ENCODE measurements around the gene PCYT2. TPM values are rescaled to one million over a fixed set of nuclear protein-coding genes. Genes with fewer than 3 reads are reported as not detected.

Gene PCYT2
- total RNA-seq, 2 experiments from 2014 or later, result 15.9 to 16.6 TPM

DNA sequence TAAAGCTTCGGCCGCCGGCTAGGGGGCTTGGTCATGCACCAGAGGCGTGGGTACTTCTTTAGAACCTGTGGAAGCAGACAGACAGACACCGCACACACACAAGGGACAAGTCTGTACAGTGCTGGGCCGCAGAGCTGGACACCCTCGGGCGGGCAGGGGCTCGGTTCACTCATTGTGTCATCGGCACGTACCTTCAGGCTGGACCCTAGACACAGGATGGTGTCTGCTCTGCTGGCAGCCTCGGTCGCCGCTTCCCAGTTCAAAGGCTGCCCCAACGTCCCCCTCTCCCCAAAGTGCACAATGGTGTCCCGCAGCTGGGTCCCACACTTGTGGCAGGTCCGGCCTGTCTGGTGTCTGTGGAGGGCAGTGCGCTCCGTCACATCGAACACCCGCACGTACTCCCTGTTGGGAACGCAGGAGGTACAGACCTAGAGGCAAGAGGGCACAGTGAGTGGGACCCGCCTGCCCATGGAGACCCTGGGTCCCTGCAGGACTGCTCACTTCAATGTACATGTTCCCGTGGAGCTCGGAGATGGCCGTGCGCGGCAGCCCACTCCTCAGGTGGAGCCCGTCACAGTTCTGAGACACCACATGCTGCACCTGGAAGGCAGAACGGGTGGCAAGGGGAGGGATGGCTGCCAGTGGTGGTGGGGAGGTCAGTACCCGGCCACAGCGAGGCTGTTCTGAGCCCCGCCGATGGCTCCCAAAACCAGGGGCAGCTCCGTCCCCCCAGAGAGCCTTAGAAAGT is 3.1 kb upstream of the PCYT2 start:
- peaks cover 43% of the 10 kb centered on the region for H3K4me1 Mint-ChIP-seq (ENCODE audit: low read depth)
- no peak overlapping the region for H3K4me3 Mint-ChIP-seq
- H3K9me3 Mint-ChIP-seq, result no peaks in the 10 kb centered on the region
- H3K27ac Mint-ChIP-seq, result no peak overlapping the region
- CTCF ChIA-PET, result interaction anchor here (0.6 to 0.7 kb wide), 2 partner anchors 76 to 84 kb away, joined by 3 to 4 read pairs; no protein-coding TSS in a partner anchor
- intact Hi-C loops (cut with micrococcal nuclease), result no loop called here
- H3K27me3 Mint-ChIP-seq (ENCODE audit: low read depth), result no peaks in the 10 kb centered on the region
- DNase-seq, result no peak
- H3K36me3 Mint-ChIP-seq (ENCODE audit: low read depth), result peaks cover 16% of the 10 kb centered on the region

DNA sequence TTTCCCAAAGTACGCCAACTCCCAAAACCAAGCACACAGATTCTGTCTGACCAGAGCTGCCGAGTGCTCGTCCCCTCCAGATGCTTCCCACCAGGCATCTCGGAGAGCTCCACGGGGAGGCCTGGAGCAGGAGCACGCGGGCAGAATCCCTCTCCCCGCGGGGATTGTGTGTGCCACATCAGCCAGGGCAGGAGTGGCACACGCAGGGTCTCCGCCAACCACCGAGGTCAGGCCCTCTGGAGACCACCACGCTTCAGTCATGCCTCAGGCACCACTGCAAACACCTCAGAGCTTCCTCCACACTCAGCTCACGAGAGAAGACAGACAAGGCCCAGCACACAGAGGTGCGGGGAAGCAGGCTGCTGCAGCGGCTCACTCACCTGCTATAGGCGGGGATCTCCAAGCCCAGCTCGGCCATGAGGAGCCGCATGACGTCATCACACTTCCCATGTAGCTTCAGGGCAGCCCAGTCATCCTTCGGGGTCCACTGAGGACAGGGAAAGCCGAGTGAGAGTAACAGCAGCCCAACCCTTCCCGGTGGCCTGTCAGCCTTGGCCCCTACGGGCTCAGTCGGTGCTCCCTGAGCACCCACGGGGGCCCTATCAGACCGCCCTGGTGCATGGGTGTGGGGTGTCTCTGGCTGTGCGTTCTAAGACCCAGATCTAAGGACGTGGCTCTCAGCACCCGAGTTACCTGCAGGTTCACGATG is 2.3 kb upstream of the PCYT2 start:
- Mint-ChIP-seq H3K4me3 (no peak overlapping the region), H3K27ac (no peak overlapping the region), H3K4me1 (ENCODE audit: low read depth) (peaks cover 39% of the 10 kb centered on the region), H3K9me3 (no peaks in the 10 kb centered on the region), H3K27me3 (ENCODE audit: low read depth) (no peaks in the 10 kb centered on the region), H3K36me3 (ENCODE audit: low read depth) (peaks cover 16% of the 10 kb centered on the region)
- CTCF ChIA-PET, result interaction anchor here (0.6 to 0.7 kb wide), 2 partner anchors 75 to 83 kb away, joined by 3 to 4 read pairs; no protein-coding TSS in a partner anchor
- no peak for DNase-seq
- intact Hi-C loops (cut with micrococcal nuclease), result no loop called here

DNA sequence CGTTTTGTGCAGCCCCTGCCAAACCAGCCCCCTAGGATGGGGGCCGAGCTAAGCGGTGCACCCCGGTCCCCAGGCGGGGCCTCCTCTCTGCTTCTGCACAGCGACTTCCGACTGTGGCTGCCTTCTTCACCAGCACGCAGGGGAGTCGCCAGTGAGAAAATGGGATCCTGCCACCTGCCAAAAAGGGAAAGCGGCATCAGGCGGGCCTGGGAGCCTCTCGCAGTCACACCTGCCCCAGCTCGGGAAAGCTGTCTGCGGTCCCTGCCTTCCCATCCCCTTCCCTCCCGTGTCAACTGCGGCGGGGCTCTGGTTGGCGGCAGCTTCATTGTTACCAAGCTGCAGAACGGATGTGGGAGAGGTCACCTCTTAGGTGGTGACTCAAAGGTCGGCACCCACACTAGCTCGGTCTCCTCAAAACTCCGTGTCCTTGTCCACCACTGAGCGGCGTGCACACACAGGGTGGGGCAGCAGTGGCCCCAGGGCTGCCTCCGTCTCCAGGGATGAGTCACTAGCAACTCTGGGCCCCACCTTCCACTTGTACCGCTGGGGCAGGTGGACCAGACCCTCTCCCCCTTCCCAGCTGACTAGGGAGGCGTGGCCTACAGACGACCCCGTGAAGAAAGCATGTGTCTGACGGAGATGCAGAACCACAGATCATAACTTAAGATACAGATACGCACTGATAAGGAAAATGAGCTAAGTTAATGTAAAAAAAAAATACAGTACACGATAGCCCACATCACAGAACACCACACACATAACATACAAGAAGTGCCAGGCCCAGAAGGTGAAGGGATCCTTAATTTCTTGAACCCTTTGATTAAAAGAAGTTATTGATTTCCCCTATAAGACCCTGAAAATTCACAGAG is 1.5 kb upstream of the PCYT2 start:
- peaks cover 32% of the 10 kb centered on the region for H3K4me1 Mint-ChIP-seq (ENCODE audit: low read depth)
- H3K4me3 Mint-ChIP-seq, result peak overlapping the region; percentile 24
- no peak for DNase-seq
- H3K27ac Mint-ChIP-seq, result no peak overlapping the region
- no peaks in the 10 kb centered on the region for H3K27me3 Mint-ChIP-seq (ENCODE audit: low read depth)
- no peaks in the 10 kb centered on the region for H3K9me3 Mint-ChIP-seq
- peaks cover 14% of the 10 kb centered on the region for H3K36me3 Mint-ChIP-seq (ENCODE audit: low read depth)
- CTCF ChIA-PET, result no interaction called here
- intact Hi-C loops (cut with micrococcal nuclease), result no loop called here

DNA sequence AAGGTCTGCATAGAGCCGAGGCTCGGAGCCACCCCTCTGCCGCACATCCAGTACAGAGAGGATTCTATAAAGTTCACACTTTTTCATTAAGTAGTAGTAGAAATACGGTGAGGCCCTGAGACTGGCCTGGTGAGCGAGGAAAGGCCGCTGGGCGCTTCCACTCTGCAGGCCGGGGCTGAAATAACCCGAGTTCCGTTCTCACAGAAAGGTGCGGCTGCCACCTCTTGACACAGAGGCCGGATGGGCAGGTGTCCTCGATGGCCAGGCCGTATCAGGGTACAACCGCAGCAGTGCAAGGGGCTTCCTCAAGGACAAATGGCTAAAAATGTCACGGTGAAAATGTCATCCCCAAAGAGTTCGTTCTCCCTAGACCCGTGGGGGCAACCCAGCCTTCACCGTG is 770 bp upstream of the PCYT2 start:
- Mint-ChIP-seq H3K27me3 (ENCODE audit: low read depth) (no peaks in the 10 kb centered on the region), H3K4me1 (ENCODE audit: low read depth) (peaks cover 27% of the 10 kb centered on the region), H3K27ac (no peak overlapping the region), H3K4me3 (peak overlapping the region; percentile 45), H3K36me3 (ENCODE audit: low read depth) (peaks cover 14% of the 10 kb centered on the region), H3K9me3 (no peaks in the 10 kb centered on the region)
- CTCF ChIA-PET, result no interaction called here
- intact Hi-C loops (cut with micrococcal nuclease), result loop anchor here (2.0 kb wide), 1 partner anchor 41 kb away; the partner anchor contains the start of gene ARHGDIA
- DNase-seq, result no peak

DNA sequence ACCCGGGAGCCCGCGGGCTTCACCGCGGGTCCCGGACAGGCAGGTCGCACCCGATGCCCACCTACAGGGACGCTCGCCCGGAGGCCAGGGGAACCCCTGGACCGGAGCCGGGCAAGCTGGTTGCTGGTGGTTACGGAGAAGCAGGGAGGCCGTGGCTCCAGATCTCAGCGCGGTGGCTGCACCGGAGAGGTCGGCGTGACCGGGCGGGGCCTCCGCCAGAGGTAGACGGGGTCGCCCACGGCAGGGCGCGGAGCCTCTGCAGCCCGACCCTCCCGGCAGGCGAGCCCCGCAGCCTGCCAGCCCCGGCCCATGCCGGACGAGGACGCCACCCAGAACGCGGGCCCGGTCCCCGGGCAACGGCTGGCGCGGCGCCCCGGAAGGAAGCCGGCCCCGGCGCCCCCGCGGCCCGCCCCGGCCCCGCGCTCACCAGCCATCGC is 341 bp downstream of the PCYT2 start:
- peaks cover 16% of the 10 kb centered on the region for H3K4me1 Mint-ChIP-seq (ENCODE audit: low read depth)
- DNase-seq, result no peak
- CTCF ChIA-PET, result interaction anchor here (0.6 kb wide), 1 partner anchor 235 kb away, joined by 3 read pairs; no protein-coding TSS in a partner anchor
- H3K27me3 Mint-ChIP-seq (ENCODE audit: low read depth), result no peaks in the 10 kb centered on the region
- H3K27ac Mint-ChIP-seq, result no peak overlapping the region
- peak overlapping the region; percentile 79 for H3K4me3 Mint-ChIP-seq
- intact Hi-C loops (cut with micrococcal nuclease), result loop anchor here (2.0 kb wide), 1 partner anchor 40 kb away; the partner anchor contains the start of gene ARHGDIA
- no peaks in the 10 kb centered on the region for H3K9me3 Mint-ChIP-seq
- H3K36me3 Mint-ChIP-seq (ENCODE audit: low read depth), result peaks cover 13% of the 10 kb centered on the region

DNA sequence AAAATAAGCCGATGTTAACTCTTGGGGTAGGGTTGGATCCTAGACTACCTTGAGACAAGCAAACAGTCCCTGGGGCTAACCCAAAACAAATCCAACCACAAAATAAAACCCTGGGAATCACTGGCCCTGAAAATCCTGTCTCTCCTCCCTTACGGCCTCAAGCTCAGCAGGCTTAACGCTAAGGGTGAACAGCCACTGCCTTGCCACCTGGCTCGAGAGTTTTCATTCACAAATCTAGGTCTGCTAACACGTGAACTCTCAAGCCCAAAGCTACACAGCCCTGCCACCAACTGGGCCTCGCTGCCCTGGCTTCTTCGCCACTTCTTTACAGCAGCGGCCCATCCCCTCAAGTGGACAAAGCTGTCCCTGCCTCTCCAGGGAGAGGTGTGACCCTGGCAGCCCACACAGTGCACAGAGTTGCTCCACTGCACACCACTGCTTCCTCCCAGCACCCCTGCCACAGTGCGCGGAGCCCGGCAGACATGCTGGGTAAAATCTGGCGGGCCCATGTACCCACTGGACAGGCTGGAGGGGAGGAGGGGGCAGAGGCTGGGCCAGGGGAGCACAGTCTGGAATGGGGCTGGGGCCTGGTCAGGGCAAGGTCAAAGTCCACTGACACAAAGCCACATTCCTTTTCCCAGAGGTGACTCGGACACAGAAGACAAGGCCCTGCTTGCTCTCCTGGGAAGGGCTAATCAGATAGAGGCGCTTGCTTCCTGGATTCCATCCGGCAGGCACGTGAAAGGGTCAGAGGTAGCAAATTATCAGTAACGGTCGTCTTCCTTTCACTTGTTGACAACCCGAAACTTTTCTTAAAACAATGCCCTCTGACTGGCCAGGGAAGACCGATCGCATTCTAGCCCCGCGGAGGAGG is 996 bp downstream of the PCYT2 start:
- CTCF ChIA-PET, result interaction anchor here (1.0 kb wide), 1 partner anchor 11 kb away, joined by 3 read pairs; no protein-coding TSS in a partner anchor

DNA sequence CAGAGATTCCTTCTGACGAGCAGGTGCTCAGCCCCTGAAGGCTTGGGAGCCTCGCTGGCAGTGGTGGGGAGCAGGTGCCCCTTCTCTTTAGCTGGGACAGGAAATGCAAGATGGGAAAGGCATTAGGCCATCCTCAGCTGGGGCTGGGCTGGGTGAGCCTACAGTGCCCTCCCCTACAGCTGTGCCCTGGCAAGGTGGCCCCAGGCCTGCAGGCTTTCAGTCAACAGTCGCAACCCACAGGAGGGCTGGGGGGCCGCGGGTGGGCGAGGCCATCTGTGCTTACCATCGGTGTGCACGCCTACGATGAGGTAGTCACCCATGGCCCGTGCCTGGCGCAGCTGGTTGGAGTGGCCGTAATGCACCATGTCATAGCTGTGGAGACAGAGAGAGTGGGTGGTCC is 2.0 kb downstream of the PCYT2 start:
- Mint-ChIP-seq H3K4me1 (ENCODE audit: low read depth) (peaks cover 14% of the 10 kb centered on the region), H3K27me3 (ENCODE audit: low read depth) (no peaks in the 10 kb centered on the region), H3K36me3 (ENCODE audit: low read depth) (peaks cover 7% of the 10 kb centered on the region), H3K9me3 (no peaks in the 10 kb centered on the region), H3K4me3 (peak overlapping the region; percentile 21), H3K27ac (no peak overlapping the region)
- CTCF ChIA-PET, result interaction anchor here (1.0 kb wide), 1 partner anchor 10 kb away, joined by 3 read pairs; no protein-coding TSS in a partner anchor
- intact Hi-C loops (cut with micrococcal nuclease), result no loop called here
- DNase-seq, result no peak

More for the DNA sequence above, 996 bp downstream of the PCYT2 start:
- peaks cover 10% of the 10 kb centered on the region for H3K36me3 Mint-ChIP-seq (ENCODE audit: low read depth)
- no peak overlapping the region for H3K27ac Mint-ChIP-seq
- no peak for DNase-seq
- peak overlapping the region; percentile 79 for H3K4me3 Mint-ChIP-seq
- peaks cover 14% of the 10 kb centered on the region for H3K4me1 Mint-ChIP-seq (ENCODE audit: low read depth)
- no peaks in the 10 kb centered on the region for H3K27me3 Mint-ChIP-seq (ENCODE audit: low read depth)
- intact Hi-C loops (cut with micrococcal nuclease), result loop anchor here (2.0 kb wide), 1 partner anchor 39 kb away; the partner anchor contains the start of gene ARHGDIA
- H3K9me3 Mint-ChIP-seq, result no peaks in the 10 kb centered on the region

DNA sequence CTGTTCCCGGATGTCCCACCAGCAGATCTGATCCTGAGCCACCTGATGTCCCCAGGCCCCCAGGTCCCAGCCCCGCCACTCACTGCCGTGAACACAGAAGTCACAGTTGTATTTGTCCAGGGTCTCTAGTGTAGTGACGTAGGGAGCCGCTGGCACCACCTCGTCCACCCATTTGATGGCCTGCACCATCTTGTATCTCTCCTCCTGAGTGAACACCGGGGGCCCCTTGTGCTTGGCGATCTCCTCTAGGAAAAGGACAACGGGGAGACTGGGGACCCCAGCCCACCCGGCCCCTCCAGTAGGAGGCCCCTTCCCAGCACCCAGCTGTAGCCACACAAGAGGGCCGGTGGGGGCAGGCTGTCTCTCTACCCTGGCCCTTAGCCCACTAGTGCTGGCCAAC is 2.4 kb downstream of the PCYT2 start:
- peaks cover 14% of the 10 kb centered on the region for H3K4me1 Mint-ChIP-seq (ENCODE audit: low read depth)
- H3K4me3 Mint-ChIP-seq, result no peak overlapping the region
- CTCF ChIA-PET, result no interaction called here
- H3K9me3 Mint-ChIP-seq, result no peaks in the 10 kb centered on the region
- DNase-seq, result no peak
- intact Hi-C loops (cut with micrococcal nuclease), result no loop called here
- no peaks in the 10 kb centered on the region for H3K27me3 Mint-ChIP-seq (ENCODE audit: low read depth)
- peaks cover 7% of the 10 kb centered on the region for H3K36me3 Mint-ChIP-seq (ENCODE audit: low read depth)
- H3K27ac Mint-ChIP-seq, result no peak overlapping the region

DNA sequence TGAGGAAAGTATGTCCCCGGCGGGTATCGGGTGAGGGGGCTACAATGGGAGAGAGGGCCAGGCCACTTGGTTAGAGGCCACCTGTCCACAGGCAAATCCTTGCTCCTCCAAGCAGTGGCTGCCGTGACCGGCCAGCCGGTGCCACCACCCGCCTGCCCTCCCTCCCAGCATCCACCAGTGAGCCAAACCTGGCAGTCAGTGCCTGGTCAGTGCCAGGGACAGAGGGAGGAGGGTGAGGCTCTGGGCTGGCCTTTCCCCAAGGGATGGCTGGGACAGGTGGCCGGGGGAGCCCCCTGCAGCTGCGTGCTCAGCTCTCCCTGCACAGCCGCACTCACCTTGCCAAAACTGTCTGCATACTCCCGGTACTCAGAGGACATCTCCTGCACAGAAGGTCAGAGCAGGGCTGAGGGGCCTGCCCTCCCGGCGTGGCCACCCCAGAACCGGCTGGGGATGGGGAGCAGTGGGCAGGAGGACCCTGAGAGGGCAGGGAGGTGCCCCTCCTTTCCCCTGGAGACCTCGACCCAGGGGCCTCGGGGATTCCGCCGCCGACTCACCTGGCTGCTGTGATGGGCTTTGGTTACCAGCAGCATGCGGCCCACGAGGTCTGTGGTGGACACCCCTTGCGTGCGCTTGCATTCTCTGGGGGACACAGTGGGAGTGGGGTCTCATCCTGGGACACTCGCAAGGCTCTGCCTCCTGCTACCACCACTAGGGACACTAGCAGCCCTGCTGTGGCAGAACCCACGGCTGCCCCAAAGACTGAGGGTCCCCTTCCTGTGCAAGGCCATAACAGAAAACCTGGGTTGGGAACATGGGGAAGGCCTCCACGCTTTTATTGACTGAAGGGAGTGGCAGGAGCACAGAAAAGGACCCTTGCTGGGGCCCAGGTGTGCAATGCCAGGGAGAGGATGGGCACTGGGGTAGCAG is 3.7 kb downstream of the PCYT2 start:
- Mint-ChIP-seq H3K36me3 (ENCODE audit: low read depth) (peaks cover 1% of the 10 kb centered on the region), H3K27me3 (ENCODE audit: low read depth) (no peaks in the 10 kb centered on the region), H3K27ac (no peak overlapping the region), H3K4me1 (ENCODE audit: low read depth) (peaks cover 12% of the 10 kb centered on the region), H3K9me3 (no peaks in the 10 kb centered on the region), H3K4me3 (no peak overlapping the region)
- DNase-seq, result no peak
- intact Hi-C loops (cut with micrococcal nuclease), result no loop called here
- CTCF ChIA-PET, result interaction anchor here (0.6 kb wide), 1 partner anchor 56 kb away, joined by 3 read pairs; no protein-coding TSS in a partner anchor

DNA sequence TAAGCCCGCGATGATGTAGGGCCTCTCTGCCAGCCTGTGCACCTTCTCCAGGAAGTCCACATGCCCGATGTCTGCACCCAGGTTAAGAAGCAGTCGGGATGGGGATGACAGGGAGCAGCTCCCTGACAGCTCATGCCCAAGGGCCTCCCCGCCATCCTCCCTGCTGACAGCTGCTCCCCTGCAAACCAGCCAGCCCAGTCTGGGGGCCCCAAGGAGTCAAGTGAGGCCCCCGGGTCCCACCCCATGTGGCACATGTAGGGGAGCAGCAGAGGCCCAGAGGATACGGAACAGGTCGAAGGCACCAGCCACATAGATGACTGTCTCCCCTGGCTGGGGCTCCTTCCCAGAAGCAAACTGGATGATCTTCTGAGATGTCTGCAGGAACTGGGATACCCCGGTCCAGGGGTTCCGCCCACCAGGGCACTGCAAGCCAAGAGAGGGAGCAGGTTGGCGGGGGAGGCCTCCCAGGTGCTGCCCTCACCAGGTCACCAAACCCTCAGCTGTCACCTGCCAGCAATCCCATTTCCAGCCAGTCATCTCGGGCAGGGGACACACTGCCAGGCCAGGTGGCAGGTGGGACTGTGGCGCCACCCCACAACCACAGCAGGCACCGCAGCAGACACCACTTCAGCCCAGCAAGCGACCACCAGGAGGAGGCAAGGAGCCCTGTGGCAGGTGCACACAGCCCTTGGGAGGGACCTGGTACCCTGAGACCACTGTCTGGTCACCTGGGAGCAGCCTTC is 4.6 kb downstream of the PCYT2 start:
- intact Hi-C loops (cut with micrococcal nuclease), result no loop called here
- DNase-seq, result no peak
- H3K27me3 Mint-ChIP-seq (ENCODE audit: low read depth), result no peaks in the 10 kb centered on the region
- peaks cover 9% of the 10 kb centered on the region for H3K4me1 Mint-ChIP-seq (ENCODE audit: low read depth)
- CTCF ChIA-PET, result no interaction called here
- peaks cover under 1% of the 10 kb centered on the region for H3K36me3 Mint-ChIP-seq (ENCODE audit: low read depth)
- no peak overlapping the region for H3K27ac Mint-ChIP-seq
- H3K4me3 Mint-ChIP-seq, result no peak overlapping the region
- no peaks in the 10 kb centered on the region for H3K9me3 Mint-ChIP-seq

All from activated naive CD4-positive, alpha-beta T cell treated with anti-CD3 and anti-CD28 coated beads for 36 hours (primary cell).